Effector CD8-positive, alpha-beta T cell (primary cell): Measurements from ENCODE around the gene FAS.

ENCODE experiments used
- DNase-seq: peaks from one replicate; lab custom pipeline; 2025; lab: John Stamatoyannopoulos, UW

Gene FAS

DNA sequence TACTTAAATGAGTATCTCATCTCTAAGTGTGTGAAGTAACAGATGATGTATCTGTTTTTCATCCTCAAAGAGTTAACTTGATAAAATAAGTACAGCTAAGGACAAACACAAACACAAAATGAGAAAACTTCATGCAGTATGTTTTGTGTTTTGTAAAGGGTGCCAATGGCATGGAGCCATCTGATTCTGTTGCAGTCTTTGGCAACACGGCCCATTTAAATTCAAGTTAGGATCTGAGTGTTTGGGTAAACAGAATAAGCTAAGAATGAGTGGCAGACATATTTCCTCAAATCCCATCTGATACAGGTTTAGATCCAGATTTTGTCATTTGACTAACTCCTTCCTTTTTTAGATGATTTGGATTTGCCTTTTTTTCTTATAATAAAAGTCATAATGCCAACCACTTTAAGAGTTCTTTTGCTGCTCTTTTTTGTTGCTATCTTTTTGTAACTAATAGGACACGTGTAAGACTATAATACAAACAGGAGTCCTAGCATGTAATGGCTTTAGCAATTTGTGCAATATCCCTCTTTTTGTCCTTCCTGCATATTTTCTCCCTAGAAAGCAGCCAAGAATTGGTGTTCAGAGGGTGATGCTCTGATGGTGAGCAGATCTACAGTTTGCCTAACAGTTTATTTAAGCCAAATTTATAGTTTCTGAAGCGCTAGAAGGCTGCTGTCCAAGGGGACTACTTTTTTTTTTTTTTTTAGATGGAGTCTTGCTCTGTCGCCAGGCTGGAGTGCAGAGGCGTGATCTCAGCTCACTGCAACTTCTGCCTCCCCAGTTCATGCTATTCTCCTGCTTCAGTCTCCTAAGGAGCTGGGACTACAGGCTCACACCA, 19.2 kb upstream of the FAS start:
- no peak for DNase-seq

DNA sequence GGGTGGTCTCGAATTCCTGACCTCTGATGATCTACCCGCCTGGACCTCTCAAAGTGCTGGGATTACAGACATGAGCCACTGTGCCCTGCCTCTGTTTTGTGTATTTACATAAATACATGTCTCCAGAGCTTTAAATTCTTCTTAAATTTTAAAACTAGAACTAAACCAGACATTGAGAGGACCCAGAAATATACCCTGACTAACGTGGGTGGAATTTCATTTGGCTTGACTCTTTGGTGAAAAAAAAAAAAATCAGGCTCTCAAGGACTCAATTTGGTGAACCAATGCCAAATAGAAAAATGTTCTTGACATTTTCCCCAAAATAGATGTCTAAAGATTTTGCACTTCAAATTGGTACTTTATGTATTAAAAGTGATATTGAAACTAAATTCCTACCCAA, 16.6 kb upstream of the FAS start:
- no peak for DNase-seq

DNA sequence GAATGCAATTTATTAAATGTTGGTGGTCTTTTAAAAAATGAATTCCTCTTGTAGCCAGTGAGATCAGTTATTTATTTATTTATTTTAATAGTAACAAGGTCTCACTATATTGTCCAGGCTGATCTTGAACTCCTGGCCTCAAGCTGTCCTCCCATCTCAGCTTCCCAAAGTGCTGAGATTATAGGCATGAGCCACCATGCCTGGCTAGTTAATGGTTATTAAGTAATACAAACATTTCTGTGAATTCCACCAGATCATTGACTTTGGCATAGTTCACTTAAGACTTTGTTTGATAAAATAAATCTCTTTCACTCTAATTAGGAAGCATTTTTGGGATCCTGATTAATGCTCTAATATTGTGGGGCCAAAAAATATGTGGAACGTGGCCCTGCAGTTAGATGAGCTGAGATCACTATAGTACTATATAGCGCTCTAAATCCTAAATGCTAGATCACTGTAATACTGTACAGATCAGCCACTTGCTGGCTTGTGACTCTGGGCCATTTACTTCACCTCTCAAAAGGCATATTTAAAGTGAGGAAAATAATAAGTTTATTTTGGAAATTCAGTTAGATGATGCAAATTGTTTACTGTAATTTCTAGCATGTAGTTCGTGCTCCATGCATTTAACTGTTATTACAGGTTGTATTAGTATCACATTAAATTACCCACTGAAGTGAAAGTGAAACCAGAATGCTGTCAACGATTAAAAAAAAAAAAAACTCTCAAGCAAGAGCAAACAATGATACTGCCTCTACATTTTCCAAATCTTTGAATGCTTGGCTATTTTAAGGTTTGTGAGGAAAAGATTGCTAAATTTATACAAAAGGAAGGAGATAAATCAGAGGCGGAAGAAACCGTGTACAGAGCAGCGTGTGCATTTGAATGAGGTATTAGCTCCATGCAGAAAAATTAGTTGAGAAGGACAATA, 15.9 kb upstream of the FAS start:
- no peak for DNase-seq

DNA sequence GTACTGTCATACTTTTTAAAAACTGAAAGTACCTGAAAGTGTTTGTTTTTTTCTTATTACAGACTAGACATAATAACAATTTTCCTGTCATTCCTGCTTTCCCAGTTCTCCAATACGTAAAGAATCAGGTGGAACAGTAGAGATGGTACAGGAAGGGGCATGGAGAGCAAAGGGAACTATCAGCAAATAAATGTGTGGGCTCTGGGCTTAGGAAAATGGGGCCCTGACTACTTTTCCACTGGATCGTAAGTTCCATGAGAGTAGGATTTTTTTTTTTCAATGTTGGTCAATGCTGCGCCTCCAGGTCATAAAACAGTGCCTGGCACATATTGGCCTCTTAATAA, 15.2 kb upstream of the FAS start:
- no peak for DNase-seq

DNA sequence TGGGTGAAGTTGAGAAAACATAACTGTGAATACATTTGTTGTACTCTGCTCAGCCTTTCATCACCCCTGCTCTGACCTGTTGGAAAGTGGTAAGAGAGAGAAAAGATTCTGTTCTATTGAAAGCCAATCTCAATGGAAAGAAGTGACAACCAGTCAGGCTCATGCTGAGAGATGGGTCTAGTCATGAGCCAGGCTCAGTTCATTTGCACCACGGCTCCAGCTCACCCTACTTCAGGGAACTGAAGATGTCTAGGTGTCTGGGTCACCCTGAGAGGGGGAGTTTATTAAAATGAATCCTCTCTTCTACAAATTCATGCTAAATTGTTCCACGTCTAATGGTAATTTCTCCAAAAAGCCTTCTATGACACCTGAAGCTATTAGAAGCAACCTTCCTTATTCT, 12.1 kb upstream of the FAS start:
- DNase-seq, result no peak

DNA sequence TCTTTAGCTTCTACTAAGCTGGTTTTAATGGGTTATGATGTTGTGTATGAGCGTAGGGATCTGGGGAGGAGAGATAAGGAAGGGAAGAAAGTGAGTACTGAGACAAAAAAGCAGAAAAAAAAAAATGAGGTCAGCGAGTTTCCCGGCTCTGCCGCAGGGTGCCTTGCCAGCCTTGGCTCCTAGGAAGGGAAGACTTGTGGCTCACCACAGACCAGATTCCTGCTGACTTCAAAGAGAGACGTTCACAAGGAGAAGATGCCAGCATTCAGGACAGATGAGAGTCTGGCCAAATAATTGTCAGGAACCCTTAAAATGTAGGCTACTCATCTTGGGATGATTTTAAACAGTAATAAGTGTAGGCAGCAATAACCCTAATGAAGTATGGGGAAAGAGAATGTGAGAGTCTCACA, 11.4 kb upstream of the FAS start:
- no peak for DNase-seq

DNA sequence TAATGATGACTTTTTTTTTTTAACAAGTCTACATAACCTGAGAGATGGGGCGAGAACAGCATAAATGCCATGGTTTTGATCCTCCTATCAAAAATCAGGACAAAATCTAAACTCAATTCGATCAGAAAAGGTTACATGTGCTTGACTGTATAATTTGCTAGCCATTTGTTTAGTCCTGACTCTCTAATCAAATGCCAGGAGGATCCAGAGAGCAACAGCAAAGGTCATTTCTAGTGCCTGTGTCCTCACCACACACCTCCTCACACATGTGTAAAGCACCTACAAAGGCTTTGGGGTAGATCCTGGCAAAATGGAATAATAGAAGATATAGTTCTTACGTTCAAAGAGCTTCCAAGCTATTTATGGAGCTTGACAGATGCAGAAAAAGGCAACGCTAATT, 11.0 kb upstream of the FAS start:
- no peak for DNase-seq

DNA sequence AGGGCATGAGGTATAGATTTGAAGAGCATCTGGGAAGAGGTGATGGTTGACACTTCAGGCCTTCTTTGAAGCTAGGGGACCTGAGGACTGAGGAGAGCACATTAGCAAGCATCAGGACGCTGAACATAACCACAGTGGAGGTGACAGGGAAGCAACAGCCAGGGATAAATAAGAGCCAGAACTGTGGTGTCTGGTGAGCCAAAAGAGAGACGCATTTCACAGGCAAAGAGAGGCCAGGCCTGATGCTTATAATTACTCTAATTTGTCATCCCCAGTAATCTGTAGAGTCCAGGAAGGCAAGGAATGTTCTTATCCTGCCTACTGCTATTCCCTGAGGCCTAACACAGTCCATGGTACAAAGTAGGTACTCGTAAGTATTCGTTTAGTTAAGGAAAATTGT, 10.4 kb upstream of the FAS start:
- DNase-seq, result no peak

DNA sequence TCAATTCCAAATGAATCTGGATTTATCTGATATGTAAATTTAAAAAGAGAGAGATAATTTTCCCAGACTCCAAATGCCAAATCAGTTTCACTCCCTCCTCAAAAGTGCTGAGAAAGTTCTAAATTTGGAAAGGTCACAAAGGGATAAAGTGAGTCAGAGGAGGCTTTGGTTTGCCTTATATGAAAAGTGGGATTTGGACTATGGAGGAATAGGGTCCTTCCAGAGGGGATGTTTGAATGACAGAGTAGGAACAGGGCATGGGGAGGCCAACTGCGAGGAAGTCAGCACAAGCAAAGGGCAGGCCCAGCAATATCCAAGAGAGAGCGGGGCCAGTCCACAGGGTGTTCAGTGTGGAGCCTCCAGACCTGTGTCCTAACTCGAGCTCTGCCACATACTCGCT, 9.8 kb upstream of the FAS start:
- no peak for DNase-seq

DNA sequence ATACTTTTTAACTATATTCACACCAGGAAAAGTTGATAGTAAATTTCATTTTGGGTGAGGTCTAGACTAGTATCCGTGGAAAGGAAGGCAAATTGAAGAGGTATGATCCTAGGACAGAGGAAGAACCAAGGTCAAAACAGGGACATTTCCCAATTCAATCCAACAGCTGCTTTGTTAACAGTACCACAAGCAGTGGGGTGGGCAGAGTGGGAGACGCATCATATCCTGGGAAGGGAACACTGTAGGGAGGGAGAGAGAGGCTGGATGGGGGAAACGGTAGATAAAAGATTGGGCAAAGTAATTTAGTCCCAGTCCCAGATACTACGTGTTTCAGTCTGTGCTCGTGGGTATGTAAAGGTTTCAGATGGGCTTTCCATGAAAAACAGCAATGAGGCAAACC, 9.2 kb upstream of the FAS start:
- DNase-seq, result no peak

DNA sequence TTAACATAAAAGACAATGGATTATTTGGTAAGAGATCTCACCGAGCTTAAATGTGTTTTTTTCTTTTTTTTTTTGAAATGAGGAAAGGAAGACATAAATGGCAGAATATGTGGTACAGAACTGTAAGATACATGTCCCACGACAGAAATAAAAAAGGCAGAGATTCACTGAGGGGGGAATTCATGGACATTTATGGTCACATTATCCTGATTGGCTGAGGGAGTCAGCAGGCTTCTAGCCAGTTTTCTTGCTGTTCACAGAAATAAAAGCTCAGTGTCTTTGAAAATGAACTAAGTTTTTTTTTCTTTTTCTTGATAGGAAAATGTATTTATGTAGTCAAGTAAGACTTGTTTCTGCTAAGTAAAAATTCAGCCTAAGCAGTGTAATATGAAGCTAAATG, 8.2 kb upstream of the FAS start:
- DNase-seq, result no peak

DNA sequence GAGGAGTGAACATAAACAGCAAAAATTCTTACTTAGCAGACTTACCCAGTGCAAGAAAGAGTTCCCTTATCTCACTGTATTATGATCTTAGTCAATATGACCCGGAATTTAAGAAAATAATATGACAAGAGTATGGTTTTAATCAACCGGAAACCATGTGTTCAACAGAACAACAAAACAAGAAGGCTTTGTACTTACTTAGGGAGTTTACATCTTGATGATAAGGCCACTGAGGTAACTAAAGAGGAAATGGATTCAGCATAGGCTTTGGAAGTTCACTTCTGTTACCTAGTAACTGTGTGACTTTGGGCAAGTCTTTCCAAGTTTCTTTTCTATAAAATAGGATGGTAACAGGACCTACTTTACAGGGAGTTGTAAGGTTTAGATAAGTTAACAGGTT, 7.4 kb upstream of the FAS start:
- no peak for DNase-seq

DNA sequence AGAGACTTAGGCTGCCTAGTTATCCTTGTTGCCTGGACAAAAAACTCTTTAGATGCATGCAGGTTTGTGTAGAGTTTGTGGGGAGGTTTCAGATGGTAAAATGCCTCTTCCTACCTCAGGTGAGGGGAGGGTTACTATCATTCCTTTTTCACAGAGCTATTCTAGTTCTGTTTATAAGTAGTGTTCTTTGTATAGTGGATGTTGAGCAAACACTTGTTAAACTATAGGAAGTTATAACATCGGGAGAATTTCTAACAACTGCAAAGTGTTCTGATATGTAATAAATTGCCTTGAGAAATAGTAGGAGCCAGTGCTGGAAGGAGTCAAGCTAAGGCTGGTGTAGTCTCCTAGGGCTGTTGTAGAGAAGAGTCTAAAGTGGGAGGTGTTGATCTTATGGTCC, 6.7 kb upstream of the FAS start:
- DNase-seq, result no peak

DNA sequence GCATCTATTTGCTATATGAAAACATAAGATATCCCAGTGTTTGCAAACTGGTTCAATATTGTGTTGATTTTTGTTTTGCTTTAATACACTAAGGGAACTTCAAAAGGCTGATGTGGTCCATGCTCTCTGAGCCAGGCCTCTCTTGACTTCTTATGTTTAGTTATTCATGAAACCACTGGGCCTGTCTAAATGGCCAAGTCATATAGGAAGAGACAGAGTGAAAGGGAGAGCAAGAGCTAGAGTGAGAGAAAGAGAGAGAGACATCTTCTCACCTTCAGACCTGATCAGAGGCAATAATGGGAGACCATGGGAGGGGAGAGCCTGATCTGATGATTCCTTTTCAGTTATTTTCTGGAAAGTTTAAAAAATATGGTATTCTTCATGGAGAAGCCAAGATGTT, 6.1 kb upstream of the FAS start:
- DNase-seq, result no peak

DNA sequence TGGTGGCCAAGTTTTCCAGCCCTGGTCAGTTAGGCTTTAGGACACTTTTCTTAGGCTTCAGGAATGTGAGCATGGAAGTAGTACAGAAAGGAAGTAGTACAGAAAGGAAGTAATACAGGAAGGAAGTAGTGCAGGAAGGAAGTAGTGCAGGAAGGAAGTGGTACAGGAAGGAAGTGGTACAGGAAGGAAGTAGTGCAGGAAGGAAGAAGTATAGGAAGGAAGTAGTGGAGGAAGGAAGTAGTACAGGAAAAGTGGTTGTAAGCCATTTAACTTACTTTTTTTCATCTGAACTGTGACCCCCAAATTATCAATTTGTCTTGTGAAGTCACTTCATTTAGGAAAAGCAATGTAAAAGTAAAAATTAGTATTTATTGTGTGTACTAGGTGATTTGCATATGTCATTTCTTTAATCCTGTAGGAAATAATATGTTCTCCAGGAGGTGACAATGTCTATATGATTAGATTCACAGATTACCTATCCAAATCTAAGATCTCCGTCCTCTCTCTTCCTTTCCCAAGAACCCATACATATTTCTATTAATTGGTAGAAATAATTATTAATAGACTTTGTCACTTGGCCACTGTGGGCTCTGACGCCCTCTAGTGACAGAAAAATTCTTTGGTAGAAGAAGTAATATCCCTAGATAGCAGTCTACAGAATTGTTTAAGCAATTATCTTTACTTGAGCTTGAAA, 3.9 kb upstream of the FAS start:
- DNase-seq, result no peak

DNA sequence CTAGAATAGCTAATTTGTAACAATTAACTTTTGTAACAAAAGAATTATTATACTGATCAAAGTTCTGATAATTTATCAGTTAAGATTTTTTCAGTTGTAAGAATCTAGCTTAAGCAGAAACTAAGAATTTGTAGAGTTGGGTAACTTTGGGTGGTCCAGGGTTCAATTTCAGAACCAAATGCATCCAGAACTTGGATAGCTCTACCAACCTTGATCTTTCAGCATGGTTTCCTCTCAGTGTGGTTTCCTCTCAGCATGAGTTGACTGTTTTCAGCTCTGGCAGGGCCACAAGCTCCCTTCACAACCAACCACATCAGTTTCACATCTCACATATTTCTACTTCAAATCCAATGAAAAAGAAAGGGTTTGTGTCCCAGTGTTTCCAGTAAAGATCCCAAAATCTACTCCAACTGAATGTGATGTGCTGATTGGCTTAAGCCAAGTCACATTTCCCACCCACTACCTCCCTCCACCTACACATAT, 3.3 kb upstream of the FAS start:
- no peak for DNase-seq

DNA sequence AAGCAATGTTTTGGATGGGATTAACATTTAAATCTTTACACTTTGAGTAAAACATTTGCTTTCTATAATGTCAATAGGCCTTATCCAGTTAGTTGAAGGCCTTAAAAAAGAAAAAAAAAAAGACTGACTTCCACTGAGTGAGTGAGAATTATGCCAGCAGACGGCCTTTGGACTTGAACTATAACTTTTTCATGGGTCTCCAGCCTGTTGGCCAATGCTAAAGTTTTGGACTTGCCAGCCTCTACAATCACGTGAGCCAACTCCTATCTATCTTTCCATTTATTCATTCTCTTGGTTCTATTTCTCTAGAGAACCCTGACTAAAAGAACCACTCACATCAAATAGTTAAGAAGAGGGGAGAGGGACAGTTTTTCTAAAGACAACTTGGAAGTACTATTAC, 2.8 kb upstream of the FAS start:
- no peak for DNase-seq

DNA sequence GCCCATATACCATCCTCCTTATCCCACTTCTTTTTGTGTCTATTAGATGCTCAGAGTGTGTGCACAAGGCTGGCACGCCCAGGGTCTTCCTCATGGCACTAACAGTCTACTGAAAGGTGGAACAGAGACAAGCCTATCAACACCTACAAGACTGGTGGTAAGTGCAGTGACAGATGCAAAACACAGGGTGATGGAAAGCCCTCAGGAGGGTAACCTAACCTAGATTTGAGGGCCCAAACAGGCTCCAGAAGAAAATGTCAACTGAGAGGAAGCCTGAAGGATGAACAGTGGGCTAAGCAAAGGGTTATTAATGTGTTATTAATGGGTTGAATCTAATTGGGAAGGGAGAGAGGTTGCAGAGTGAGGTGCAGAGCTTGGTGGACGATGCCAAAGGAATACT, 1.2 kb upstream of the FAS start:
- DNase-seq, result no peak

DNA sequence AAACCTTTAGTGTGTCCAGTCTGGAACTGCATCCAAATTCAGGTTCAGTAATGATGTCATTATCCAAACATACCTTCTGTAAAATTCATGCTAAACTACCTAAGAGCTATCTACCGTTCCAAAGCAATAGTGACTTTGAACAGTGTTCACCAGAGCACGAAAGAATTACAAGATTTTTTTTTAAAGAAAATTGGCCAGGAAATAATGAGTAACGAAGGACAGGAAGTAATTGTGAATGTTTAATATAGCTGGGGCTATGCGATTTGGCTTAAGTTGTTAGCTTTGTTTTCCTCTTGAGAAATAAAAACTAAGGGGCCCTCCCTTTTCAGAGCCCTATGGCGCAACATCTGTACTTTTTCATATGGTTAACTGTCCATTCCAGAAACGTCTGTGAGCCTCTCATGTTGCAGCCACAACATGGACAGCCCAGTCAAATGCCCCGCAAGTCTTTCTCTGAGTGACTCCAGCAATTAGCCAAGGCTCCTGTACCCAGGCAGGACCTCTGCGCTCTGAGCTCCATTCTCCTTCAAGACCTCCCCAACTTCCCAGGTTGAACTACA, 694 bp upstream of the FAS start:
- no peak for DNase-seq

DNA sequence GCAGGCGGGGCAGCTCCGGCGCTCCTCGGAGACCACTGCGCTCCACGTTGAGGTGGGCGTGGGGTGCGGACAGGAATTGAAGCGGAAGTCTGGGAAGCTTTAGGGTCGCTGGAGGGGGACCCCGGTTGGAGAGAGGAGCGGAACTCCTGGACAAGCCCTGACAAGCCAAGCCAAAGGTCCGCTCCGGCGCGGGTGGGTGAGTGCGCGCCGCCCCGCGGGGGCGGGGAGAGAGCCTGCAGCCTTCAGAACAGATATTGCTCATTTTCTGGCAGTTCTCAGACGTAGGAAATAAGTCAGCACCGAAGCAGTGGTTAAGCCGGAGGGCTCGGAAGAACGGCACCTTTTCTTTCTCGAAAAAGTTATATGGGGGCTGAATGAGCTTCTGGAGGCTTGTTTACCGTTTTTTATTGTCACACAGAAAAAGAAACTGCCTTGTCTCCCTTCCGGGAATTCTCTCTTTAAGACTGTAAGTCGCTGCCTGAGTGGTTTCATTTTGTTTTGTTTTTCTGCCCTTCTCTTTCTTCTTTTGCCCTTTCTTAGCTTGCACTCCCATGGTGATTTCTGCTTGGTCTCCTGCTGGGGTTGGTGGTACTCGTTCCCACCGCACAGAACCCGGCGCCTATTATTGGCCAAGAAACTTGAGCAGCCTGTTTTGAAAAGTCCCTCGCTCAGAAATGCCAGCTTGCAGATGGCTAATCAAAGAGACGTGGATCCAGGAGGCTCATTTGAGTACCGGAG, 732 bp downstream of the FAS start:
- DNase-seq, result peak; percentile 5

DNA sequence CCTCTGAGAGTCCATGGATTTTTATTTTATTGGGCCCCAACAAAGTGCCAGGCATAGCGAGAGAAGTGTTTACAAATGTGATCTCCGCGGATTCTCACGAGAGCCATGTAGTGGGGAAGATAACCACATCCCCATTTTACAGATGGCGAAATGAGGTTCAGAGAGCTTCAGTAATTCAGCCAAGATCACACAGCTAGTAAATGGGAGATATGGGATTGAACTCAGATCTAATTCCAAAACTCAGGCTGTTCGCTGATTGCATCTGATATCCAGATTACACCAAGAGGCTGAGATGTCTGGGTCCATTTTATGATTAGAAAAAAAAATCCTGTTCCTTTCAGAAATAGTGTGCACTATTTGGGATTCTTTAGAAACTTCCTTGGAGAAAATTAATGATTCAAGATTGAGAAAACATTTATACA, 1.3 kb downstream of the FAS start:
- DNase-seq, result no peak
